ENCODE measurements around the gene KRTAP4-6.
"Not testable (repeated sequence)": the region's sequence is repeated elsewhere in the genome, so short reads cannot be mapped to it uniquely, and the experiment has no call there.

KRTAP4-6 gene

GRCh38 chr17:41107941-41108450, 32.3 kb downstream of the KRTAP4-6 start:
- DNase-seq (ENCODE audit: low spot score) = no peak

- DNase-seq (ENCODE audit: low spot score) = not testable (repeated sequence)
Measured at GRCh38 chr17:41105347-41105746, 35.0 kb downstream of the KRTAP4-6 start, which contains the start of gene KRTAP4-9. Gene KRTAP4-9, plus strand, starts transcription at chr17:41105389. Its CDS starts 0 bp downstream, at chr17:41105389.

- not testable (repeated sequence) for DNase-seq (ENCODE audit: low spot score)
Measured at GRCh38 chr17:41104386-41105038, 35.8 kb downstream of the KRTAP4-6 start.

GRCh38 chr17:41103896-41104295, 36.4 kb downstream of the KRTAP4-6 start:
- no peak for DNase-seq (ENCODE audit: low spot score)

- DNase-seq (ENCODE audit: low spot score) = no peak
Measured at GRCh38 chr17:41101586-41102259, 38.6 kb downstream of the KRTAP4-6 start, which contains the start of gene KRTAP4-16. Gene KRTAP4-16, minus strand, starts transcription at chr17:41102209. Its CDS starts 0 bp downstream, at chr17:41102209.

- DNase-seq (ENCODE audit: low spot score) = not testable (repeated sequence)
Measured at GRCh38 chr17:41099682-41100480, 40.5 kb downstream of the KRTAP4-6 start.

- DNase-seq (ENCODE audit: low spot score) = no peak
Measured at GRCh38 chr17:41098481-41098880, 41.9 kb downstream of the KRTAP4-6 start.

- no peak for DNase-seq (ENCODE audit: low spot score)
Measured at GRCh38 chr17:41098042-41098441, 42.3 kb downstream of the KRTAP4-6 start, which contains the start of gene KRTAP4-8. Gene KRTAP4-8, minus strand, starts transcription at chr17:41098142. Its CDS starts 58 bp downstream, at chr17:41098084.

- DNase-seq (ENCODE audit: low spot score) = no peak
Measured at GRCh38 chr17:41096055-41096454, 44.3 kb downstream of the KRTAP4-6 start.

All from Ammon's horn (tissue), 1 donor.